Measurements from ENCODE around the gene SLC15A4. TPM values are rescaled to one million over a fixed set of nuclear protein-coding genes. Genes with fewer than 3 reads are reported as not detected.

Gene SLC15A4
- total RNA-seq, 1 experiment from 2014 or later = 20.6 TPM

DNA sequence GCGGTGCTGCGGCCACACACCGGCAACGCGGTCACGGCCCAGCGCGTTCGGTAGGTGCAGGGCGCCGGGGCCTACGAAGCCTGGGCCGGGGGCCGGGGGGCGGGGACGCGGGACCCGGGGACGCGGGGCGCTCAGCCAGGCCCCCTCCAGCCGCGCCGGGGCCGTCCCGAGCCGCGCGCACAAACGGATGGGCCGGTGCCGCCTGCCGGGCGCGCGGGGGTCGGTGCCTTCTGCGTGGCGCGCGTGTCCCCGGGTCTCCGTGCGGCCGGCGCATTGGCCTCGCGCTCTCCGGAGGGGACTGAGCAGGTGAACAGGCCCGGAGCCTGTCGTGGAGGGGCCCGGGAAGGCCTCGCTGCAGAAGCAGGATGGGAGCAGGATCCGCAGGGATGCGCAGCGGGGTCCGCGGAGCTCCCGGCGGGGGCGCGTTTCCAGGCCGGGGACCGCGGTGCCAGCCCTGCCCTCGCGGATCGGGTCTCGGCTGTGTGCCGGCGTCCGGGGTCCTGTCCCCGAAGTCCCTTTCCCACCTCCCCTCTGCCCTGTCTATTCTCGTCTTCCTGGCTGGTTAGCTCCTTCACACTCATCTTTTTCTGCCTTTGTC is 29.9 kb upstream of the SLC15A4 start (continued):
- TF ChIP-seq ZBTB33 (IDR thresholded peaks at IDR 0.05; ENCODE audit: extremely low read depth, insufficient replicate concordance, low read length) (no peak), EGR1 (IDR thresholded peaks at IDR 0.05; ENCODE audit: low read depth) (no peak), SRF (IDR thresholded peaks at IDR 0.05; ENCODE audit: low read depth) (no peak), ZFX (IDR thresholded peaks at IDR 0.05) (no peak), POLR2AphosphoS5 (IDR thresholded peaks at IDR 0.05; ENCODE audit: low read depth, low read length) (no peak), POLR2A (IDR thresholded peaks at IDR 0.05; ENCODE audit: borderline replicate concordance, extremely low read depth, insufficient read depth, insufficient read length) (no peak)

DNA sequence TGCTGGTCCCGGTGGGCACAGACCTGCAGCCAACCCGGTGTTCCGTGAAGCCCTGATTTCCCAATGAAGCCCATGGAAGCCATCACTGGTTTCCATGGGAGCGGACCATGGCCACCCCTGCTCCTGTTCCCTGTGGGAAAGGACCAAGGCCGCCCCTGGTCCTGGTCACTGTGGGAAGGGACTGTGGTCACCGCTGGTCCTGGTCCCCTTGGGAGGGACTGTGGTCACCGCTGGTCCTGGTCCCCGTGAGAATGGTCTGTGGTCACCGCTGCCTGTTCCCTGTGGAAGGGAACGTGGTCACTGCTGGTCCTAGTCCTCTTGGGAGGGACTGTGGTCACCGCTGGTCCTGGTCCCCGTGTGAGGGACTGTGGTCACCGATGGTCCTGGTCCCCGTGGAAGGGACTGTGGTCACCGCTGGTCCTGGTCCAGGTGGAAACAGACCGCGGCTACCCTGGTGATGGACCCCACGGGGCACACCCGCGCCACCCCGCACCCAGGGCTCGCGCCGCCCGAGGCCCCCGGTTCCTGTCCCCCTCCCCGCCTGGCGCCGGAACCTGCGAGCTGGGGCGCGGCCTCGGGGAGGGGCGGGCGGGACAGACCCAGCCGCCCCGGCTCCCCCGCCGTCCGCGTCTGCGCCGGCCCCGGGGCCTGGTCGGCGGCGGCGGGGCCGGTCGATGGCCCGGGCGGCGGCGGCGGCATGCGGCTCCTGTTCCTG is 29.3 kb upstream of the SLC15A4 start, which contains the start of gene GLT1D1:
TSS of gene GLT1D1 (plus strand) at position 594 of the 715 bp plus-strand sequence. CDS start at position 698, 104 bp downstream.
- H4K20me1 ChIP-seq (ENCODE audit: insufficient read depth) = no peaks in the 10 kb centered on the region
- no peak within 1 kb of the TSS for H3K4me2 ChIP-seq (ENCODE audit: low read length)
- no peak within 1 kb of the TSS for H2AFZ ChIP-seq (ENCODE audit: low read depth, low read length, poor library complexity, severe bottlenecking)
- H3K4me1 ChIP-seq (ENCODE audit: control insufficient read depth in 1 of 2, insufficient read depth in 2 of 2, low read length in 2 of 2) = no peaks in the 10 kb centered on the region
- TF ChIP-seq ELF1 (IDR thresholded peaks at IDR 0.05; ENCODE audit: borderline replicate concordance, low read depth) (no peak), SIN3A (IDR thresholded peaks at IDR 0.05; ENCODE audit: low read depth) (no peak)
- RAD21 ChIA-PET (ENCODE audit: low non-redundant PET in 1 of 2, low total read pairs in 2 of 2, uncharacterized antibody in 2 of 2, unreplicated experiment in 2 of 2) = no interaction called here
- no peaks in the 10 kb centered on the region for H3K9me2 ChIP-seq (ENCODE audit: insufficient read depth)
- no peak within 1 kb of the TSS for H3K27ac ChIP-seq (ENCODE audit: low read depth, low read length)
- no peak for DNase-seq (ENCODE audit: low read depth, low spot score)
- intact Hi-C loops (cut with micrococcal nuclease) = no loop called here
- CTCF ChIA-PET = no interaction called here
- no peak within 1 kb of the TSS for H3K4me3 ChIP-seq (replicated peaks in 1 of 2; ENCODE audit: low read depth in 1 of 2, low read length in 2 of 2)
- H3K9ac ChIP-seq (ENCODE audit: low read length) = no peak within 1 kb of the TSS
- no peaks in the 10 kb centered on the region for H3K9me3 ChIP-seq (ENCODE audit: control insufficient read depth in 1 of 2, insufficient read depth in 1 of 2, low read depth in 1 of 2, low read length in 2 of 2)
- no peak for ATAC-seq
- no peaks in the 10 kb centered on the region for H3K27me3 ChIP-seq (ENCODE audit: insufficient read depth, low read length)
- no peaks in the 10 kb centered on the region for H3K36me3 ChIP-seq (ENCODE audit: control insufficient read depth in 1 of 2, insufficient read depth in 2 of 2, low read length in 2 of 2)
- BruUV-seq (replicated peaks) = no TSS peak
- POLR2A ChIA-PET = no interaction called here
- no peaks in the 10 kb centered on the region for H3K79me2 ChIP-seq (ENCODE audit: insufficient read depth, low read length)
